Cerebellar cortex (tissue), 1 donor: ENCODE measurements around the gene ESR2.
"Not testable (repeated sequence)": the region's sequence is repeated elsewhere in the genome, so short reads cannot be mapped to it uniquely, and the experiment has no call there.

Experiments
- DNase-seq: peaks from one replicate; pipeline ENCODE4 v3.0.0-alpha.2; 2015; ENCODE audit warnings: low spot score

Gene ESR2

GRCh38 chr14:64293976-64294671 is at the start of gene ESR2:
Gene ESR2 (minus strand): TSS chr14:64294371. CDS start chr14:64282985, 11,386 bp downstream.
- no peak for DNase-seq

GRCh38 chr14:64340560-64341196 is 46.5 kb upstream of the ESR2 start:
- no peak for DNase-seq

- DNase-seq: peak; percentile 100
Observed at GRCh38 chr14:64338616-64339316, 44.6 kb upstream of the ESR2 start.

GRCh38 chr14:64337888-64338615 is 43.9 kb upstream of the ESR2 start:
- DNase-seq: peak; percentile 77

DNA sequence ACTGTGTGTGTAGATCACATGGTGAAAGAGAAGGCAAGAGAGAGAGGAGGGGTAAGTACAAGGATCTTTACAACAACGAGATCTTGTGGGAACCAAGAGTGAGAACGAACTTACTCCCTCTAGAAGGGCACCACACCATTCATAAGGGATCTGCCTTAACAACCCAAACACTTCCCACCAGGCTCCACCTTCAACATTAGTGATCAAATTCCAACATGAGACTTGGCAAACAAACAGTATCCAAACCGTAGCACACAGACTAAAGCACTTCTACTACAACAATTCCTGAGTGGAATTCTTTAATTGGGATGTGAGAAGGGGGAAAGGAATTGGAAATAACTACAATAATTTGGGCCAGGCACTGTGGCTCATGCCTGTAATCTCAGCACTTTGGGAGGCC is 35.0 kb upstream of the ESR2 start:
- no peak for DNase-seq

- DNase-seq: no peak
Observed at GRCh38 chr14:64326502-64326901, 32.3 kb upstream of the ESR2 start.

- DNase-seq: no peak
Observed at GRCh38 chr14:64324895-64325294, 30.7 kb upstream of the ESR2 start.

- DNase-seq: no peak
Observed at GRCh38 chr14:64324461-64324860, 30.3 kb upstream of the ESR2 start.

DNA sequence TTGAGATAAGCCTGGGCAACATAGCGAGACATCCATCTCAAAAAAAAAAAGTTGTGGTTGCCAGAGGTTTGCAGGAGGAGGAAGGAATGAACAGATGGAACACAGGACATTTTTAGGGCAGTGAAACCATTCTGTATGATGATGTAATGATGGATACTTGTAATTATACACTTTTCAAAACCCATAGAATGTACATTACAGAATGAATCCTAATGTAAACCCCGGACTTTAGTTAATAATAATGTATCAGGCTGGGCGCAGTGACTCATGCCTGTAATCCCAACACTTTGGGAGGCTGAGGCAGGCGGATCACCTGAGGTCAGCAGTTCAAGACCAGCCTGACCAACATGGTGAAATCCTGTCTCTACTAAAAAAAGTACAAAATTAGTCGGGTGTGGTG is 26.2 kb upstream of the ESR2 start:
- DNase-seq: not testable (repeated sequence)

DNA sequence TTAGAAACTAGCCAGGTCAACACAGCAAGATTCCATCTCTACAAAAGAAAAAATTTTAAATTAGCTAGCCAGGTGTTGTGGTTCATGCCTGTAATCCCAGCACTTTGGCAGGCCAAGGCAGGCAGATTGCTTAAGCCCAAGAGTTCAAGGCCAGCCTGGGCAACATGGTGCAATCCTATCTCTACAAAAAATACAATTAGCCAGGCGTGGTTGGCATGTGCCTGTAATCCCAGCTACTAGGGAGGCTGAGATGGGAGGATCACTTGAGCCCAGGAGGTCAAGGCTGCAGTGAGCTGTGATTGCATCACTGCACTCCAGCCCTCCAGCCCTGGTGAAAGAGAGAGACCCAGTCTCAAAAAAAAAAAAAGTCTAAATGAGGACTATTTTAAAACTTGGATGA is 24.5 kb upstream of the ESR2 start:
- DNase-seq: not testable (repeated sequence)

GRCh38 chr14:64303471-64303917 is 9.3 kb upstream of the ESR2 start:
- peak; percentile 85 for DNase-seq

DNA sequence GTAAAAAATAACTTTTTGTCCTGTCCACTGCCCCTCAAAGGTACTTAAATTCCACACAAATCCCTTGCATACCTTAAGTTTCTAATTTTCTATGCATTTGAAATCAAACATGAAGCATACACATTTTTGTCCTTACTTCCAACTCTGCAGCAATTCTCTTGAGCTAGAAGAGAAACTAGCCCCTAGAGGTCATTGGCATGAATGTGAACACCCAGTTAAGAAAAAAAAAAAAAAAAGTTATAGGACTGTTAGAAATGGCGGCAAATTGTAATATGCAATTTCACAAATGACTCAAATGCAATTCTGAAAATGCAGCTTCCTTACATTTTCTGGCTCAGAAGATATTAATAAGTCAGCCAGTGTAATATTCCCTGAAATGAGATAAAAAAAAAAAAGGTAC is 4.6 kb upstream of the ESR2 start:
- DNase-seq: no peak

DNA sequence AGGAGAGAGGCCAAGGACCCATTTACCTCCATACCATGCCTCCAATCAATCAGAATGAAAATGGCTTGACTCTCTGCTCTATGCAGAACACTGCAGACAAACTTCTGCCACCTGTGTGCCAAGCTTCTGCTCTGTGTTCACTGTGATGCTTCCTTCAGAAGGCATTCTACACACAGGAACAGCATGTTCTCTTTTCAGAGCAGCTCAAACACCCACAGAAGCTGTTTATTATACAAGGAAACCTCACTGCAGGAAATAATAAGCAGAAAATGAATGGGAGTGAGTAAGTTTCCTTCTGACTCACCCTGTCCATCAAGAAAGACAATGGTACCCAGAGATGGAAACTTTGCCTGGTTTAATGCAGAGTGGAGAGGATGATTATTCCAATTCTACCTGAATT is 2.4 kb upstream of the ESR2 start:
- DNase-seq: no peak

DNA sequence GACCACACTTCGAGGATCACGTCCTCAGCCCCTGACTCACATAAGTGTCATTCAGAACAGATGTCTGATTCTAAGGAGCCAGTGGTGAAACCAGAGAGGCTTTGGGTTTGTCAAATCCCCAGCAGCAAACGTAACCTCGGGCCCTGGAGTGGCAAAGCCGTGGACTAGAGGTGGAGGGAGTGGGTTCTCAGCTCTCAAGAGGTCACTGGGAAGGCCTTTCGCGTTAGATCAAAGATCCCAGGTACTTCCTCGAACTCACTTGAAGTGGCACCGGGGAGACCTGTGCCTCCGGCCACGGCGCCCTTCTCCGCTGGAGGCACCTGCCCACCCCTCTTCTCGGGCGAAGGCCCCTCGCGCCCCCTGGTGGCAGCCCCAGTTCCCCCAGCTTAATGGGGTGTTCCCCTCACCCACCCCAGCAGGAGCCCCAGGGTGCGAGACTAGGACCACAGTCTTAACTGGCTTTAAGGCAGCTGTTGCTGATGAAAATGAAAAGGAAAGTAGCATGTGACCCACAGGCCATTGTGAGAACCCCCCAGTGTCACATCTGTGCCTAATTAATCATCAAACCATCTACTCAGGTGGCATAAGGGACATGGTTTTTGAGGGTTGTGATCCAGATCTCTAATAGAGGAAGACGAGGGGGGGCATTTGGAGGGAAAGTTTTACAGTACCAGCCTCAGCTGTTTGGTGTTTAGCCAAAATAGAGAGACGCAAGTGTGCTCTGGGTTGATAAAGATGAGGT is 672 bp upstream of the ESR2 start:
- DNase-seq: peak; percentile 29

GRCh38 chr14:64292197-64292596 is 2.0 kb downstream of the ESR2 start:
- DNase-seq: no peak

DNA sequence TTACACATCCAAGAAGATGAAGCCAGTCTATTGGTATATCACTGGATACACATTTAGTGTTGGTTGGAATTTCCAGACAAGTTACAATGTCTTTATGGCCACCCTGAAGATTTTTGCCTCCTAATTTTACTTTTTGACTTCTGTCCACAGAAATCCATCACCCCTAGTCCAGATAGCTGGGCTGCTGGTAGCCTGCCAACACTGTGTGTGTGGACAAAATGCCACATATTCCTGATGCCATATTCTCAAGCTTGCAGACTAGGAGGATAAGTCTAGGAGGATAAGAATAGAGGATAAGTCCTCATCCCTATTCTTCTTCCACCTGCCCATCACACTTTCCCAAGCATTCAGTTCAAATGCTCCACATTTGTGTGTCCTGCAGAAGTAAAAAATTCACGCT is 4.6 kb downstream of the ESR2 start:
- DNase-seq: no peak

DNA sequence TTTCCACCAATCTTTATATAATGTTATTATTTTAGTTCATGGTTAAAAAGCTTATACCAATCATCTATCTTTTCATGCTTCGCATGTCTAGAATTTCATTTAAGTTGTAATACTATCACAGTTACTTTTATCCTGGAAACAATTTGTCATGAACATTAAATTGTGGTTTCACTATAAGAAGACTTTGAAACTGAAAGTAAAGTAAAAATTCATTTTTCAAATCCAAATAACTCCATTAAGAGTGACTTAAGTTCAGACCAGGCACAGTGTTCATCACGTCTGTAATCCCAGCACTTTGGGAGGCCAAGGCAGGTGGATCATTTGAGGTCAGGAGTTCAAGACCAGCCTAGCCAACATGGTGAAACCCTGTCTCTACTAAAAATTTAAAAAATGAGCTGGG is 12.4 kb downstream of the ESR2 start:
- no peak for DNase-seq

DNA sequence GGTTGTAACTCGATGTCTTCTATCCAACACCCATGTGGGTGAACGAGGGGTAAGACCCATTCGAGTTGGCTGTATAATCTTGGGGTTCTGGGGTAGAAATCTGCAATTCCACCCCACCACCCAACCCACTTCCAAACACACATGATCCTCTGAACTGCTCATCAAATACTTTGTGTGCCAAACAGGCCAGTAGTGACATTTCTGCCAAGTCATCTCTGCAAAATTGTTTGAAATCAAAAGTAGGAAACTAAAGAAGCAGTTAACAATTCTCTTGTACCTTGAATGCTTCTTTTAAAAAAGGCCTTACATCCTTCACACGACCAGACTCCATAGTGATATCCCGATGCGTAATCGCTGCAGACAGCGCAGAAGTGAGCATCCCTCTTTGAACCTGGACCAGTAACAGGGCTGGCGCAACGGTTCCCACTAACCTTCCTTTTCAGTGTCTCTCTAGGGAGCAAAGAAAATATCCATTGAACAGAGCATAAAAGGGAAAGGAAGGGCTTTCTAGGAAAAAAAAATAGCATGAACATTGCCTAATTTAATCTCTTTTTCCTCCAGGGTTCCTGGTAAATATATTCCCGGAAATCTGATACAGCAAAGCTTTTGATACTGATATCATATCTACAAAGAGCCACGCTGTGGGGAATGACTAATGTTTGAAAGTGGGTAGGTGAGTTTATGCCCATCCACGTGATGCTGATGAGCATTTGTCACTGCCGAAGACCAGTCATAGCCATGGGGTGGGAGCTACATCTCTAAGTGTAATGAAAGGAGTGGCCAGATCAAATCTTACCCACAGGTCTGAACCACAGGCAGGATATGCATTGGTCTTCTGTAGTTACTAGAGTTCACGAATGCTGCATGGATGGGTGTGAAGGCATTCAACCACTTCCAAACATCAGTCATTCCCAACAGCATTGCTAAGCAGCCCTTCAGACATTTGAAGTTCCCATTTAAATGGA is 14.2 kb downstream of the ESR2 start:
- no peak for DNase-seq

DNA sequence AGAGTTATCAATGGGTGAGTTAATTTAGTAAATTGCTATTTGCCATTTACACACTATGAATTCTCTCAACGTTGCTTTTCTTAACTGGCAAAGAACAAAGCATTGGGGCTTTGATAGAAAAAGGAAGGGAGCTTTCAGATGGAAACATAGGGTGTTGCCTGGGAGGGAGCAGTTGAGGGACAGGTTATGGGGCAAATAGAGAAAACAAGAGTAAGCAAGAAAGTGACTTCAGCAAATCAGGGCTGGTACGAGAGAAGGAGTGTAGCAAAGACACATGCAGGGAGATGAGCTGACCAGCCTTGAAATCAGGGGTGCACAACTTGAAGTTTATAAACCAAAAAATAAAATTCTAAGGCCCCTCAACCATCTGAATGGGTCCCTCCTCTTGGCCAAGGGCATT is 15.7 kb downstream of the ESR2 start:
- DNase-seq: no peak

GRCh38 chr14:64272019-64272418 is 22.2 kb downstream of the ESR2 start:
- no peak for DNase-seq

GRCh38 chr14:64266239-64266638 is 27.9 kb downstream of the ESR2 start:
- DNase-seq: no peak
